Subcutaneous abdominal adipose tissue (tissue), 5 donors: Measurements from ENCODE around the gene PPP2CA.
"Not testable (repeated sequence)": the region's sequence is repeated elsewhere in the genome, so short reads cannot be mapped to it uniquely, and the experiment has no call there.

Experiments used
- H3K27ac ChIP-seq: one replicate; pipeline ENCODE4 v1.7.0; 2013; ENCODE audit warnings: low read depth, mild to moderate bottlenecking, inconsistent platforms, low read length, moderate library complexity
- H3K27me3 ChIP-seq, 5 donors: one replicate each; pipeline ENCODE4 v1.7.0; 2013; ENCODE audit warnings: low read length in 5 of 5, inconsistent platforms in 1 of 5; ENCODE audit not compliant: control insufficient read depth in 5 of 5, insufficient read depth in 4 of 5
- H3K36me3 ChIP-seq, 5 donors: one replicate each; pipeline ENCODE4 v1.7.0; 2013; ENCODE audit warnings: low read length in 5 of 5; ENCODE audit not compliant: control insufficient read depth in 5 of 5, insufficient read depth in 5 of 5
- H3K4me1 ChIP-seq, 5 donors: one replicate each; pipeline ENCODE4 v1.7.0; 2013; ENCODE audit warnings: low read length in 5 of 5, mild to moderate bottlenecking in 3 of 5, moderate library complexity in 1 of 5; ENCODE audit not compliant: control insufficient read depth in 5 of 5, insufficient read depth in 5 of 5
- H3K4me3 ChIP-seq, 5 donors: one replicate each; pipeline ENCODE4 v1.7.0; 2013; ENCODE audit warnings: low read length in 5 of 5, low read depth in 1 of 5
- H3K9ac ChIP-seq, 5 donors: one replicate each; pipeline ENCODE4 v1.7.0; 2013; ENCODE audit warnings: low read length in 5 of 5, mild to moderate bottlenecking in 4 of 5, moderate library complexity in 3 of 5
- H3K9me3 ChIP-seq, 5 donors: one replicate each; pipeline ENCODE4 v1.7.0; 2013; ENCODE audit warnings: low read length in 5 of 5; ENCODE audit not compliant: control insufficient read depth in 5 of 5
- donor health status: healthy.
- donor health status: healthy.
- donor health status: healthy.
- donor health status: healthy.
- donor health status: healthy.

The PPP2CA gene

DNA sequence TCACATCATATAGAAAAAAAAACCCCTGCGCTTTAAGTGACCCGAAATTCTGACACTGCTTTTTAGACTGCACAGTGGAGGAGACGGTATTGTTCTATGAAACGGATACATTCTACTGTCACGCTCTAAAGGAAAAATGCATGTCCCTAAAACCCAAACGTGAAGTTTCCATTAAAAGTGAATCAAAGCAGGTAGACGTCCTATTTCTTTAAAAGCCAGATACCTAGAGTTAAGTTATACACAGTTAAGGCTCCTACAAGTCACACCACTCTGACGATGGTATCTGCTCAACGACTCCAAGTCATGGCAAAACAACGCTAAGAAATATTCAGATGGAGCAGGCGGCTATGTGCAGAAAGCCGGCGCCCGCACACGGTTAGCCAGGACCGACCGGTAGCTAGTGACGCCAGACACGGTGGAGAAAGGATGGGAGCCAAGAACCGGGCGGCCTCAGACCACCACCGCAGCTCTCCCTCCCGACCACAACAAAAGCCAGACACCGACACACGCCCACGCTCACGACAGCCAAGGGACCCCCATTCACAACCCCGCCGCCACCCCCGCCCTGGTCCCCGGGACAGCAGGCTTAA, 49.9 kb downstream of the PPP2CA start:
- Histone ChIP-seq H3K4me3 (peak overlapping the region; percentile 94 to 98 (median 96)), H3K36me3 (peaks cover 10 to 21% (median 18%) of the 10 kb centered on the region in 5 donors), H3K9me3 (no peaks in the 10 kb centered on the region), H3K4me1 (peaks cover 2 to 38% (median 27%) of the 10 kb centered on the region in 5 donors), H3K27ac (peak overlapping the region; percentile 98), H3K9ac (peak overlapping the region; percentile 91 to 100 (median 98)), H3K27me3 (no peaks in the 10 kb centered on the region)

DNA sequence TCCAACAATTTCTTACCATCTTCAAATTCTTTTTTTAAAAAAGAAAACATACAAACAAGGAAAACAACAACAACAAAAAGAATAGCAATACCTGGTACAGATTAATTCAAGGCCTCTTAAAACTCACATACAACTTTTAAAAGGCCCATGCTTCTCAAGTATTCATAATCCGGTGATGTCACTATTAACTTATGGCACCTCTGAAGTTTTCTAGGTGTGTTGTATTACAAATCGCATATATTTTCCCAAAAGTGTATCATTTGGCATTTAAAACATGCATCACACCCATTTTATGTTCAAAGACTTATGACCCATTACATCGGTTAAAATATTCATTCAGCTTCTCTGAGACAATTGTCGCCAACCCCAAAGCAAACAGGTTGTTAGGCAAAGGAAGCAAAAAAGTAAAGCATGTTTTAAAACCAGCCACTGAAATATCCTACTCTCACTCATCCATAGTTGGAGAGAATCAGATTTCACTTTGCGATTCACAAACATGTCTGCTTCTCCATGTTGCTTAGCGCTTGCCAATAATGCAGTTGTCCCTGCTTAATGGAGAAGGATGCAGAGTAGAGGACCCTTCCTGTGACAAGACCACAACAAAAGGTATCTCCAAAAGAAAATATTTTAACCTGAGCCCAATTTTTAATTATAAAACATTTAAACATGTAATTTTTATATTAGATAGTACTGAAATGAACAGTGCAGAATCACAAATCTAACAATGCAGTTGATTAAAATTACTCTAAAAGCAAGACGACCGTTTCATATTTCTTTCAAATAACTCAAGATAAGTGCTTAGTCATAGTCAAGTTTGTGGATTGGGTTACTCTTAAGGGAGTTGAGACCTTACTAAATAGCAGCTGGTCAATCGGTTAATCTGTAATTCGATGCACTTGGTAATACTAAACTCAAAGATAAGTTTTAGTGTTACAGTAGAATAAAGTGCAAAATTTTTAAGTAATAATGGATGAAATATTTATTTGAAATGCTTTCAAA, 50.7 kb downstream of the PPP2CA start:
- Histone ChIP-seq H3K4me3 (peak overlapping the region; percentile 94 to 98 (median 96)), H3K36me3 (peaks cover 19 to 30% (median 27%) of the 10 kb centered on the region in 5 donors), H3K27ac (peak overlapping the region; percentile 98), H3K4me1 (peaks cover 2 to 38% (median 27%) of the 10 kb centered on the region in 5 donors), H3K9me3 (no peaks in the 10 kb centered on the region), H3K27me3 (no peaks in the 10 kb centered on the region), H3K9ac (peak overlapping the region; percentile 91 to 100 (median 98))

DNA sequence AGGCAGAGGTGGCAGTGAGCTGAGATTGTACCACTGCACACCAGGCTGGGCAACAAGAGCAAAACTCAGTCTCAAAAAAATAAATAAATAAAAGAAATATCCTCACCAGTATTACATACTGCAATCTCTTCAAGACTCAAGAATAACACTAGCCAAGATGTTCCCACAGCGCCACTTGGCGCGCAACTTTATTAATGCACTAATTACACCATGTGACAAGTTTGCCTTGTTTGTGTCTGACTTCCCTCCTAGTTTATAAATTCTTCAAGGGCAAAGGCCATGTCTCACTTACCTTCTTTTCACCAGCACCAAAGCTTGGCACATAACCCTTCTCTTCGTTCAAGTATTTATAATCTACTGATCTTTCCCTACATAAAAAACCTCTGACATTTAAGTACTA, 53.9 kb downstream of the PPP2CA start:
- Histone ChIP-seq H3K27me3 (no peaks in the 10 kb centered on the region), H3K36me3 (peaks cover 32 to 55% (median 45%) of the 10 kb centered on the region in 5 donors), H3K9me3 (no peaks in the 10 kb centered on the region), H3K27ac (no peak overlapping the region), H3K4me3 (no peak overlapping the region), H3K9ac (no peak overlapping the region), H3K4me1 (peaks cover 2 to 29% (median 18%) of the 10 kb centered on the region in 5 donors)

- H3K36me3 ChIP-seq = peaks cover 45 to 87% (median 58%) of the 10 kb centered on the region in 5 donors
Observed at GRCh38 chr5:134162592-134162991, 63.3 kb downstream of the PPP2CA start.

GRCh38 chr5:134161513-134162395, 64.1 kb downstream of the PPP2CA start:
- H3K4me3 ChIP-seq = no peak overlapping the region
- no peak overlapping the region for H3K9ac ChIP-seq
- no peaks in the 10 kb centered on the region for H3K27me3 ChIP-seq
- H3K4me1 ChIP-seq = no peaks in the 10 kb centered on the region
- H3K27ac ChIP-seq = no peak overlapping the region
- H3K9me3 ChIP-seq = peaks cover 0 to 2% (median 0%) of the 10 kb centered on the region in 5 donors
- peaks cover 48 to 88% (median 58%) of the 10 kb centered on the region in 5 donors for H3K36me3 ChIP-seq

More at GRCh38 chr5:134162592-134162991, 63.3 kb downstream of the PPP2CA start:
- no peak overlapping the region for H3K4me3 ChIP-seq
- no peak overlapping the region for H3K9ac ChIP-seq
- no peaks in the 10 kb centered on the region for H3K27me3 ChIP-seq
- H3K4me1 ChIP-seq = no peaks in the 10 kb centered on the region
- H3K9me3 ChIP-seq = peaks cover 0 to 2% (median 0%) of the 10 kb centered on the region in 5 donors
- H3K27ac ChIP-seq = no peak overlapping the region

GRCh38 chr5:134153657-134154056, 72.2 kb downstream of the PPP2CA start:
- H3K27ac ChIP-seq = no peak overlapping the region
- no peaks in the 10 kb centered on the region for H3K27me3 ChIP-seq
- peaks cover 4 to 17% (median 12%) of the 10 kb centered on the region in 5 donors for H3K4me1 ChIP-seq
- H3K9me3 ChIP-seq = no peaks in the 10 kb centered on the region
- H3K9ac ChIP-seq = no peak overlapping the region
- no peak overlapping the region for H3K4me3 ChIP-seq
- H3K36me3 ChIP-seq = peaks cover 63 to 93% (median 76%) of the 10 kb centered on the region in 5 donors

DNA sequence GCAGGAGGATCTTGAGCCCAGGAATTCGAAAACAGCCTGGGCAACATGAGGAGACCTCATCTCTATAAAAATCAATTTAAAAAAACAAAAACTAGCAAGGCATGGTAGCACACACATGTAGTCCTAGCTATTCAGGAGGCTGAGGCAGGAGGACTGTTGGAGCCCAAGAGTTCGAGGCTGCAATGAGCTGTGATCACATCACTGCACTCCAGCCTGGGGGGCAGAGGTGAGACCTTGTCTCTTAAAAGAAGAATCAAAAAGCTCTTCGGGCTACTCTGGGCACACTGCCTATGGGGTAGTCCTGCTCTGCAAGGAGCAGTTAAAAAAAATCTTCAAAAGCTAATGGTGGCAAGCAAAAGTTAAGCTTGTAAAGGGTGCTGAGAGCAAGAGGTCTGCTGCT, 72.6 kb downstream of the PPP2CA start:
- Histone ChIP-seq H3K36me3 (peaks cover 59 to 91% (median 74%) of the 10 kb centered on the region in 5 donors), H3K9ac (no peak overlapping the region), H3K27ac (no peak overlapping the region), H3K4me1 (peaks cover 4 to 17% (median 12%) of the 10 kb centered on the region in 5 donors), H3K27me3 (no peaks in the 10 kb centered on the region), H3K4me3 (no peak overlapping the region), H3K9me3 (no peaks in the 10 kb centered on the region)

GRCh38 chr5:134152173-134152832, 73.6 kb downstream of the PPP2CA start:
- Histone ChIP-seq H3K36me3 (peaks cover 49 to 87% (median 68%) of the 10 kb centered on the region in 5 donors), H3K4me1 (peaks cover 4 to 17% (median 12%) of the 10 kb centered on the region in 5 donors)
- not testable (repeated sequence) for H3K27ac ChIP-seq

GRCh38 chr5:134151723-134152122, 74.2 kb downstream of the PPP2CA start:
- H3K27ac ChIP-seq = no peak overlapping the region
- H3K4me1 ChIP-seq = peaks cover 4 to 17% (median 12%) of the 10 kb centered on the region in 5 donors
- no peak overlapping the region for H3K4me3 ChIP-seq
- no peaks in the 10 kb centered on the region for H3K9me3 ChIP-seq
- peaks cover 44 to 87% (median 72%) of the 10 kb centered on the region in 5 donors for H3K36me3 ChIP-seq
- no peaks in the 10 kb centered on the region for H3K27me3 ChIP-seq
- H3K9ac ChIP-seq = no peak overlapping the region

More at GRCh38 chr5:134152173-134152832, 73.6 kb downstream of the PPP2CA start:
- not testable (repeated sequence) for H3K9ac ChIP-seq, H3K4me3 ChIP-seq, H3K27me3 ChIP-seq, H3K9me3 ChIP-seq
